ENCODE results near the gene ELFN2.

Gene ELFN2

DNA sequence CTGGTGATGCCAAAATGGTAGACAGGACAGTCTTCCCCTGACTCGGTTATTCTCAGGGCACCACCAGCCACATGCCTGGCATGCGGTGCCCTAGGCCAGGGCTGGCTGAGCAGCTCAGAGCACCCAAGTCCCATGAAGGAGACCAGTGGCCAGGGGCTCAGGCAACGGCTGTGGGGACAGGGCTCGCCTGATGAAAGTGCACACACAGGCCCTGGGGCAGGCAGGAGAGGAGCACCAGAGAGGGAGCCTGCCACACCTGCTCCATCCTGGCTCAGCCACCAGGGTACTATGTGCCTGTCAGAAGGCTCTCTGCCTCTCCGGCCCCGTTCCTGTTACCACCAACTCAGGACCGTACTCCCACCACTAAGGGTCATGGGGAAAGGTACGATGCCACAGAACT is 12.1 kb downstream of the ELFN2 start (continued):
- TF ChIP-seq ZNF645 (tag by site-specific recombination; IDR thresholded peaks at IDR 0.05), result no peak
- TF ChIP-seq ZNF596 (tag by site-specific recombination; IDR thresholded peaks at IDR 0.05), result no peak

- Histone ChIP-seq H3K9me3 (ENCODE audit: control insufficient read depth, insufficient read depth, low read depth, low read length) (no peaks in the 10 kb centered on the region), H3K4me1 (ENCODE audit: control insufficient read depth, insufficient read depth, low read length) (no peaks in the 10 kb centered on the region), H3K4me3 (ENCODE audit: low read depth, low read length) (no peak overlapping the region), H3K36me3 (ENCODE audit: control insufficient read depth in 2 of 2, insufficient read depth in 1 of 2, low read length in 2 of 2) (no peaks in the 10 kb centered on the region), H3K27ac (ENCODE audit: extremely low read depth, low read depth, low read length) (no peak overlapping the region)
- ChIA-PET CTCF (interaction anchor here (0.6 kb wide), 1 partner anchor 11 kb away, joined by 4 read pairs; no protein-coding TSS in a partner anchor), POLR2A (no interaction called here)
- peak; percentile 97 for TF ChIP-seq ZNF664 (tag by site-specific recombination; IDR thresholded peaks at IDR 0.05)
- TF ChIP-seq ZNF76 (tag by site-specific recombination; IDR thresholded peaks at IDR 0.05; ENCODE audit: borderline replicate concordance, low read depth), result no peak
Observed at GRCh38 chr22:37414288-37414687, 13.0 kb downstream of the ELFN2 start.

GRCh38 chr22:37413546-37413945 is 13.7 kb downstream of the ELFN2 start:
- H3K36me3 ChIP-seq (ENCODE audit: control insufficient read depth in 2 of 2, insufficient read depth in 1 of 2, low read length in 2 of 2), result no peaks in the 10 kb centered on the region
- H3K27ac ChIP-seq (ENCODE audit: extremely low read depth, low read depth, low read length), result no peak overlapping the region
- no peaks in the 10 kb centered on the region for H3K4me1 ChIP-seq (ENCODE audit: control insufficient read depth, insufficient read depth, low read length)
- CTCF ChIA-PET, result interaction anchor here (0.6 kb wide), 1 partner anchor 519 kb away, joined by 3 read pairs; no protein-coding TSS in a partner anchor
- H3K9me3 ChIP-seq (ENCODE audit: control insufficient read depth, insufficient read depth, low read depth, low read length), result no peaks in the 10 kb centered on the region
- H3K4me3 ChIP-seq (ENCODE audit: low read depth, low read length), result no peak overlapping the region
- POLR2A ChIA-PET, result interaction anchor here (0.7 kb wide), 1 partner anchor 17 kb away, joined by 3 read pairs; no protein-coding TSS in a partner anchor
- TF ChIP-seq GFI1B (tag by site-specific recombination; IDR thresholded peaks at IDR 0.05), result no peak
- no peak for TF ChIP-seq ZBTB17 (tag by site-specific recombination; IDR thresholded peaks at IDR 0.05)
- TF ChIP-seq, protein P1, sequence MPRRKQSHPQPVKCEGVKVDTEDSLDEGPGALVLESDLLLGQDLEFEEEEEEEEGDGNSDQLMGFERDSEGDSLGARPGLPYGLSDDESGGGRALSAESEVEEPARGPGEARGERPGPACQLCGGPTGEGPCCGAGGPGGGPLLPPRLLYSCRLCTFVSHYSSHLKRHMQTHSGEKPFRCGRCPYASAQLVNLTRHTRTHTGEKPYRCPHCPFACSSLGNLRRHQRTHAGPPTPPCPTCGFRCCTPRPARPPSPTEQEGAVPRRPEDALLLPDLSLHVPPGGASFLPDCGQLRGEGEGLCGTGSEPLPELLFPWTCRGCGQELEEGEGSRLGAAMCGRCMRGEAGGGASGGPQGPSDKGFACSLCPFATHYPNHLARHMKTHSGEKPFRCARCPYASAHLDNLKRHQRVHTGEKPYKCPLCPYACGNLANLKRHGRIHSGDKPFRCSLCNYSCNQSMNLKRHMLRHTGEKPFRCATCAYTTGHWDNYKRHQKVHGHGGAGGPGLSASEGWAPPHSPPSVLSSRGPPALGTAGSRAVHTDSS (tag by site-specific recombination; IDR thresholded peaks at IDR 0.05), result no peak
- no peak for TF ChIP-seq ZNF837 (tag by site-specific recombination; IDR thresholded peaks at IDR 0.05)
- TF ChIP-seq ZNF174 (tag by site-specific recombination; IDR thresholded peaks at IDR 0.05), result no peak
- no peak for TF ChIP-seq ZNF280D (tag by site-specific recombination; IDR thresholded peaks at IDR 0.05)
- TF ChIP-seq, protein P2, sequence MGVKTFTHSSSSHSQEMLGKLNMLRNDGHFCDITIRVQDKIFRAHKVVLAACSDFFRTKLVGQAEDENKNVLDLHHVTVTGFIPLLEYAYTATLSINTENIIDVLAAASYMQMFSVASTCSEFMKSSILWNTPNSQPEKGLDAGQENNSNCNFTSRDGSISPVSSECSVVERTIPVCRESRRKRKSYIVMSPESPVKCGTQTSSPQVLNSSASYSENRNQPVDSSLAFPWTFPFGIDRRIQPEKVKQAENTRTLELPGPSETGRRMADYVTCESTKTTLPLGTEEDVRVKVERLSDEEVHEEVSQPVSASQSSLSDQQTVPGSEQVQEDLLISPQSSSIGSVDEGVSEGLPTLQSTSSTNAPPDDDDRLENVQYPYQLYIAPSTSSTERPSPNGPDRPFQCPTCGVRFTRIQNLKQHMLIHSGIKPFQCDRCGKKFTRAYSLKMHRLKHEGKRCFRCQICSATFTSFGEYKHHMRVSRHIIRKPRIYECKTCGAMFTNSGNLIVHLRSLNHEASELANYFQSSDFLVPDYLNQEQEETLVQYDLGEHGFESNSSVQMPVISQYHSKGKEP (tag by site-specific recombination; IDR thresholded peaks at IDR 0.05), result no peak
- TF ChIP-seq ZNF518A (tag by site-specific recombination; conservative IDR thresholded peaks at IDR 0.05; ENCODE audit: low read depth), result no peak
- TF ChIP-seq, protein P3, sequence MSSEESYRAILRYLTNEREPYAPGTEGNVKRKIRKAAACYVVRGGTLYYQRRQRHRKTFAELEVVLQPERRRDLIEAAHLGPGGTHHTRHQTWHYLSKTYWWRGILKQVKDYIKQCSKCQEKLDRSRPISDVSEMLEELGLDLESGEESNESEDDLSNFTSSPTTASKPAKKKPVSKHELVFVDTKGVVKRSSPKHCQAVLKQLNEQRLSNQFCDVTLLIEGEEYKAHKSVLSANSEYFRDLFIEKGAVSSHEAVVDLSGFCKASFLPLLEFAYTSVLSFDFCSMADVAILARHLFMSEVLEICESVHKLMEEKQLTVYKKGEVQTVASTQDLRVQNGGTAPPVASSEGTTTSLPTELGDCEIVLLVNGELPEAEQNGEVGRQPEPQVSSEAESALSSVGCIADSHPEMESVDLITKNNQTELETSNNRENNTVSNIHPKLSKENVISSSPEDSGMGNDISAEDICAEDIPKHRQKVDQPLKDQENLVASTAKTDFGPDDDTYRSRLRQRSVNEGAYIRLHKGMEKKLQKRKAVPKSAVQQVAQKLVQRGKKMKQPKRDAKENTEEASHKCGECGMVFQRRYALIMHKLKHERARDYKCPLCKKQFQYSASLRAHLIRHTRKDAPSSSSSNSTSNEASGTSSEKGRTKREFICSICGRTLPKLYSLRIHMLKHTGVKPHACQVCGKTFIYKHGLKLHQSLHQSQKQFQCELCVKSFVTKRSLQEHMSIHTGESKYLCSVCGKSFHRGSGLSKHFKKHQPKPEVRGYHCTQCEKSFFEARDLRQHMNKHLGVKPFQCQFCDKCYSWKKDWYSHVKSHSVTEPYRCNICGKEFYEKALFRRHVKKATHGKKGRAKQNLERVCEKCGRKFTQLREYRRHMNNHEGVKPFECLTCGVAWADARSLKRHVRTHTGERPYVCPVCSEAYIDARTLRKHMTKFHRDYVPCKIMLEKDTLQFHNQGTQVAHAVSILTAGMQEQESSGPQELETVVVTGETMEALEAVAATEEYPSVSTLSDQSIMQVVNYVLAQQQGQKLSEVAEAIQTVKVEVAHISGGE (tag by site-specific recombination; conservative IDR thresholded peaks at IDR 0.05; ENCODE audit: low read depth), result no peak
- TF ChIP-seq ZNF449 (tag by site-specific recombination; IDR thresholded peaks at IDR 0.05), result no peak
